WERI-Rb-1 (cell line): Measurements from ENCODE around the gene ADCY9.
"Not testable (repeated sequence)": the region's sequence is repeated elsewhere in the genome, so short reads cannot be mapped to it uniquely, and the experiment has no call there.

Experiments used
- DNase-seq: peaks from one replicate; pipeline ENCODE4 v3.0.0-alpha.2; 2020
- H3K27ac ChIP-seq: fragments of 250-450 bp; sonication (Bioruptor Pico); 2 replicates; pipeline ENCODE4 v1.5.1; 2020; ENCODE audit warnings: mild to moderate bottlenecking, moderate library complexity
- H3K27me3 ChIP-seq: fragments of 250-450 bp; sonication (Bioruptor Pico); 2 replicates; pipeline ENCODE4 v1.5.1; 2021; ENCODE audit warnings: mild to moderate bottlenecking, low read depth, moderate library complexity; ENCODE audit not compliant: insufficient read depth, severe bottlenecking
- H3K36me3 ChIP-seq: fragments of 250-450 bp; sonication (Bioruptor Pico); 2 replicates; pipeline ENCODE4 v1.5.1; 2020; ENCODE audit warnings: mild to moderate bottlenecking, moderate library complexity
- H3K4me3 ChIP-seq: 2 replicates; pipeline ENCODE4 v1.5.1; 2011; ENCODE audit warnings: low read depth, mild to moderate bottlenecking, control low read depth, low read length
- H3K9me3 ChIP-seq: fragments of 250-450 bp; sonication (Bioruptor Pico); 2 replicates; pipeline ENCODE4 v1.5.1; 2021; ENCODE audit warnings: mild to moderate bottlenecking, moderate library complexity; ENCODE audit not compliant: severe bottlenecking
- TF ChIP-seq, protein P1 (sequence below): IDR thresholded peaks from 2 replicates; pipeline ENCODE4 v1.5.1; 2011; ENCODE audit warnings: low read depth, mild to moderate bottlenecking, control low read depth, inconsistent platforms, low read length

The ADCY9 gene

DNA sequence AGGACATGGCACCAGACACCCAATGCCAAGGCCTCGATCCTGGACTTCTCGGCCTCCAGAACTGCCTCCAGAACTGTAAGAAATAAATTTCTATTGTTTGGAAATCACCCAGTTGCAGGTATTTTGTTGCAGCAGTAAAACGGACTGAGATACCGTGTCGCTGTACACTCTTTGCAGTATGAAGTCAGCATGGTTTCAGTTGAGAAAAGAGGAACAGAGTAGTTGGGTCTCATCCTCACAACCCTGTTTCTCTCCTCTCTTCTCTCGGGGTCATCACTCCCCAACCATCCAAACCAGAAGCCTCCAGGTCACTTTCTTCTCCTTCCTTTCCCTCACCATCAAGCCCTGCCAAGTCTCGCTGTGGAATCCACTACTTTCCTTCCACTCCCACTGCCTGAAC, 77.8 kb downstream of the ADCY9 start:
- H3K4me3 ChIP-seq = no peak overlapping the region
- TF ChIP-seq, protein P1, sequence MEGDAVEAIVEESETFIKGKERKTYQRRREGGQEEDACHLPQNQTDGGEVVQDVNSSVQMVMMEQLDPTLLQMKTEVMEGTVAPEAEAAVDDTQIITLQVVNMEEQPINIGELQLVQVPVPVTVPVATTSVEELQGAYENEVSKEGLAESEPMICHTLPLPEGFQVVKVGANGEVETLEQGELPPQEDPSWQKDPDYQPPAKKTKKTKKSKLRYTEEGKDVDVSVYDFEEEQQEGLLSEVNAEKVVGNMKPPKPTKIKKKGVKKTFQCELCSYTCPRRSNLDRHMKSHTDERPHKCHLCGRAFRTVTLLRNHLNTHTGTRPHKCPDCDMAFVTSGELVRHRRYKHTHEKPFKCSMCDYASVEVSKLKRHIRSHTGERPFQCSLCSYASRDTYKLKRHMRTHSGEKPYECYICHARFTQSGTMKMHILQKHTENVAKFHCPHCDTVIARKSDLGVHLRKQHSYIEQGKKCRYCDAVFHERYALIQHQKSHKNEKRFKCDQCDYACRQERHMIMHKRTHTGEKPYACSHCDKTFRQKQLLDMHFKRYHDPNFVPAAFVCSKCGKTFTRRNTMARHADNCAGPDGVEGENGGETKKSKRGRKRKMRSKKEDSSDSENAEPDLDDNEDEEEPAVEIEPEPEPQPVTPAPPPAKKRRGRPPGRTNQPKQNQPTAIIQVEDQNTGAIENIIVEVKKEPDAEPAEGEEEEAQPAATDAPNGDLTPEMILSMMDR = no peak
- no peaks in the 10 kb centered on the region for H3K36me3 ChIP-seq
- H3K27me3 ChIP-seq = no peaks in the 10 kb centered on the region
- no peaks in the 10 kb centered on the region for H3K9me3 ChIP-seq
- no peak overlapping the region for H3K27ac ChIP-seq
- DNase-seq = no peak

DNA sequence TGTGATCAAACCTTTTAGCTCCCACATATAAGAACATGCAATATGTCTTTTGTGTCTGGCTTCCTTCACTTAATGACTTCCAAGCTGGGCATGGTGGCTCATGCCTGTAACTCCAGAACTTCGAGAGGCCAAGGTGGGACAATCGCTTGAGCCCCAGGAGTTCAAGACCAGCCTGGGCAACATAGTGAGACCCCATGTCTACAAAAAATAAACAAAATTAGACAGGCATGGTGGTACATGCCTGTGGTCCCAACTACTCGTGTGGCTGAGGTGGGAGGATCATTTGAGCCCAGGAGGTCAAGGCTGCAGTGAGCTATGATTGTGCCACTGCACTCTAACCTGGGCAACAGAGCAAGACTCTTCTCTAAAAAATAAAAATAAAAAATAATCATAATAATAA, 79.3 kb downstream of the ADCY9 start:
- H3K27me3 ChIP-seq, H3K36me3 ChIP-seq, DNase-seq, H3K4me3 ChIP-seq, H3K27ac ChIP-seq, H3K9me3 ChIP-seq: not testable (repeated sequence)

DNA sequence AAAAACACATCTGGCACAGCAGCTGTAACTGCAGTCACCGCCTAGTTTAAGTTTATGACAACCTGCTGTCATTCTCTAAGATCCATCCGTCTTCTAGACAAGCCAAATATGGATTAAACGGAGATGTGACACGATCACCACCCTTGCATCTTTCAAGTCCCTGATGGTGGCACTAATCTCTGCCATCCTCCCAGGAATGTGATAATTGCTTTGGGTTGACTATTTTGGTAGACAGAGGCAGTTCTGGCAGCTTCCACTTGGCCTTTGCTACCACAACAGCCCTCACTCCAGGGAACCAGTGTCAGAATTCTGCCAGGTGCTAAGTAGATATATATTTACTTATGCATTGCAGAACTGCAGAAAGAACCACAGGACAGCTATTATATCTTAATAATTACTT, 81.3 kb downstream of the ADCY9 start:
- TF ChIP-seq, protein P1 = no peak
- no peaks in the 10 kb centered on the region for H3K27me3 ChIP-seq
- DNase-seq = no peak
- H3K4me3 ChIP-seq = no peak overlapping the region
- peaks cover 5% of the 10 kb centered on the region; the same call in 1 of the 2 replicates for H3K36me3 ChIP-seq
- no peaks in the 10 kb centered on the region for H3K9me3 ChIP-seq
- no peak overlapping the region for H3K27ac ChIP-seq

DNA sequence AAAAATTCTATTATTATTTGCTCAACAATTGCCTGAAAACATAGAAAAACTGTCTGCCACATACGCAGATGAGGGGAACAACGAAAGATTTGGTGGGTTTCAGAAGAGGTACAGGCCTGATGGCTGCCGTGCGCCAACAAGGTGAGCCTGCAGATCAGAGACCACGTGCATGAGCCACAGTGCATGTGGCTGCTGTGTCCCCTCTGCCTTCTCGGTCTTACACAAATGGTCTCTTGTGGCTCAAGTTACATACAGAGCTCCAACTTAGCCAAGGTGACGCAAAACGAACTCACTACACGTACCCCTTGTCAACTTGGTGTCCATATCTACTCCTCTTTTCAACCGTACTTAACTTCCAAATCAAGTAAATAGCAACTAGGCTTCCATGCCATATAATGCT, 82.3 kb downstream of the ADCY9 start:
- TF ChIP-seq, protein P1 = no peak
- Histone ChIP-seq H3K36me3 (peaks cover 8% of the 10 kb centered on the region; the same call in 1 of the 2 replicates), H3K4me3 (no peak overlapping the region), H3K9me3 (no peaks in the 10 kb centered on the region), H3K27me3 (no peaks in the 10 kb centered on the region), H3K27ac (no peak overlapping the region)
- no peak for DNase-seq

DNA sequence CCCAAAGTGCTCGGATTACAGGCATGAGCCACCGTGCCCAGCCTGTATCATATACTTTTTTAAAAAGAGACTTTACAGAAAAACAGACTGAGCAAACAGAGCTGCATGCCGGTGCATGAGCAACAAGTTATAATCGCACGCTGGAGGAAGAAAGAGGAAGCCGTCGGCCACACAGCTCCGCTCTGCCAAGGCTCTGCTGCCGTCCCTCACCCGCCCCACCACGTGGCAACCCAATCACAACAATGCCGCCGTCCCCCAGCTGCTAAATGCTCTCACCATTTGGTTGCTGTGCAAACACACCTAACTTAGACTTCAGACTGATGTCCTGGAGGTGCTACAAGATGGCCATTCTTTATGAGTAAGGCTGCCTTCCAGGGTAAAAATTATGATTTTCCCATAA, 83.5 kb downstream of the ADCY9 start:
- no peak for DNase-seq
- H3K27me3 ChIP-seq = no peaks in the 10 kb centered on the region
- H3K4me3 ChIP-seq = no peak overlapping the region
- no peaks in the 10 kb centered on the region for H3K9me3 ChIP-seq
- TF ChIP-seq, protein P1 = no peak
- H3K27ac ChIP-seq = no peak overlapping the region
- H3K36me3 ChIP-seq = peaks cover 8% of the 10 kb centered on the region; the same call in 1 of the 2 replicates

DNA sequence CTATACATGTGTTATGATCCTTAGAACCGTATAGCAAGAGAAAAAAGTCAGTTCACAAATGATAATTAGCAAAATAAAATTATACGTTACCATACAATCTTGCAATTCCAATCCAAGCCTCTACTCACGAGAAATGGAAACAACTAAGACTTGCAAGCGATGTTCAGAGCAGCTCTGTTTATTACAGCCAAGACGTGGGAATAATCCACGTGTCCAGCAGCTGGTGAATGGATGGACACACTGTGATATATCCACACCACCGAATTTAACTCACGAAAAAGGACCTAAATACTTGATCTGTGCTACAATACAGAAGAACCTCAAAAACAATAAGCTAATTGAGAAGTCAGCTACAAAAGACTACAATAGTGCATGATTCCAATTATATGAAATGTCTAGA, 88.1 kb downstream of the ADCY9 start:
- no peak for DNase-seq
- Histone ChIP-seq H3K27me3 (no peaks in the 10 kb centered on the region), H3K4me3 (no peak overlapping the region), H3K27ac (no peak overlapping the region), H3K36me3 (peaks cover 8% of the 10 kb centered on the region; the same call in 1 of the 2 replicates), H3K9me3 (no peaks in the 10 kb centered on the region)
- TF ChIP-seq, protein P1 = no peak
